ENCODE results near the gene KCTD1.

The KCTD1 gene

GRCh38 chr18:26532367-26533340 is 15.7 kb downstream of the KCTD1 start:
- H3K27me3 ChIP-seq (replicated peaks; ENCODE audit: insufficient read depth, low read length): no peaks in the 10 kb centered on the region
- no peak overlapping the region for H3K27ac ChIP-seq (ENCODE audit: low read length)

GRCh38 chr18:26531605-26532298 is 16.6 kb downstream of the KCTD1 start:
- H3K9me2 ChIP-seq (replicated peaks; ENCODE audit: insufficient read depth, low read length): no peaks in the 10 kb centered on the region
- no peaks in the 10 kb centered on the region for H3F3A ChIP-seq (ENCODE audit: insufficient read depth, low read length)
- H3K9ac ChIP-seq (ENCODE audit: low read length): no peak overlapping the region
- H3K9me3 ChIP-seq (replicated peaks; ENCODE audit: insufficient read depth, low read length): no peaks in the 10 kb centered on the region
- H3K4me1 ChIP-seq (ENCODE audit: low read length): no peaks in the 10 kb centered on the region
- no peak overlapping the region for H2AFZ ChIP-seq (ENCODE audit: low read length)
- no peaks in the 10 kb centered on the region for H4K20me1 ChIP-seq (ENCODE audit: insufficient read depth, low read length)
- H3K27me3 ChIP-seq (replicated peaks; ENCODE audit: insufficient read depth, low read length): no peaks in the 10 kb centered on the region
- H3K4me2 ChIP-seq (ENCODE audit: low read depth, low read length): no peak overlapping the region
- no peak overlapping the region for H3K4me3 ChIP-seq (ENCODE audit: low read length)
- no peak for DNase-seq
- no peaks in the 10 kb centered on the region for H3K79me2 ChIP-seq (ENCODE audit: low read length)
- no peak overlapping the region for H3K27ac ChIP-seq (ENCODE audit: low read length)
- TF ChIP-seq CTCF (IDR thresholded peaks at IDR 0.05; ENCODE audit: low read length) (no peak), EZH2 (optimal IDR thresholded peaks at IDR 0.05; ENCODE audit: low read depth, low read length) (no peak), EZH2phosphoT487 (IDR thresholded peaks at IDR 0.05; ENCODE audit: low read length) (no peak)
- no peaks in the 10 kb centered on the region for H3K36me3 ChIP-seq (replicated peaks; ENCODE audit: insufficient read depth, low read length)

More at GRCh38 chr18:26532367-26533340, 15.7 kb downstream of the KCTD1 start:
- Histone ChIP-seq H3K36me3 (replicated peaks; ENCODE audit: insufficient read depth, low read length) (no peaks in the 10 kb centered on the region), H2AFZ (ENCODE audit: low read length) (no peak overlapping the region), H3K9me3 (replicated peaks; ENCODE audit: insufficient read depth, low read length) (no peaks in the 10 kb centered on the region), H4K20me1 (ENCODE audit: insufficient read depth, low read length) (no peaks in the 10 kb centered on the region), H3K9ac (ENCODE audit: low read length) (no peak overlapping the region), H3K79me2 (ENCODE audit: low read length) (no peaks in the 10 kb centered on the region), H3K4me1 (ENCODE audit: low read length) (no peaks in the 10 kb centered on the region), H3K4me3 (ENCODE audit: low read length) (no peak overlapping the region), H3F3A (ENCODE audit: insufficient read depth, low read length) (no peaks in the 10 kb centered on the region), H3K9me2 (replicated peaks; ENCODE audit: insufficient read depth, low read length) (no peaks in the 10 kb centered on the region), H3K4me2 (ENCODE audit: low read depth, low read length) (no peak overlapping the region)
- no peak for DNase-seq
- TF ChIP-seq CTCF (IDR thresholded peaks at IDR 0.05; ENCODE audit: low read length): no peak
- TF ChIP-seq EZH2phosphoT487 (IDR thresholded peaks at IDR 0.05; ENCODE audit: low read length): no peak
- TF ChIP-seq EZH2 (optimal IDR thresholded peaks at IDR 0.05; ENCODE audit: low read depth, low read length): no peak

GRCh38 chr18:26526966-26527234 is 21.5 kb downstream of the KCTD1 start:
- no peak overlapping the region for H3K4me2 ChIP-seq (ENCODE audit: low read depth, low read length)

More at GRCh38 chr18:26526966-26527234, 21.5 kb downstream of the KCTD1 start:
- no peak for DNase-seq
- no peak overlapping the region for H2AFZ ChIP-seq (ENCODE audit: low read length)
- no peaks in the 10 kb centered on the region for H3K27me3 ChIP-seq (replicated peaks; ENCODE audit: insufficient read depth, low read length)
- no peaks in the 10 kb centered on the region for H3K9me2 ChIP-seq (replicated peaks; ENCODE audit: insufficient read depth, low read length)
- no peaks in the 10 kb centered on the region for H3K36me3 ChIP-seq (replicated peaks; ENCODE audit: insufficient read depth, low read length)
- no peaks in the 10 kb centered on the region for H4K20me1 ChIP-seq (ENCODE audit: insufficient read depth, low read length)
- no peaks in the 10 kb centered on the region for H3K79me2 ChIP-seq (ENCODE audit: low read length)
- no peak overlapping the region for H3K9ac ChIP-seq (ENCODE audit: low read length)
- H3F3A ChIP-seq (ENCODE audit: insufficient read depth, low read length): no peaks in the 10 kb centered on the region
- H3K4me3 ChIP-seq (ENCODE audit: low read length): no peak overlapping the region
- TF ChIP-seq EZH2 (optimal IDR thresholded peaks at IDR 0.05; ENCODE audit: low read depth, low read length) (no peak), EZH2phosphoT487 (IDR thresholded peaks at IDR 0.05; ENCODE audit: low read length) (no peak), CTCF (IDR thresholded peaks at IDR 0.05; ENCODE audit: low read length) (no peak)
- no peaks in the 10 kb centered on the region for H3K4me1 ChIP-seq (ENCODE audit: low read length)
- H3K27ac ChIP-seq (ENCODE audit: low read length): no peak overlapping the region
- no peaks in the 10 kb centered on the region for H3K9me3 ChIP-seq (replicated peaks; ENCODE audit: insufficient read depth, low read length)

Measured in MM.1S (cell line).